Liver (tissue), 9 donors: ENCODE results near the gene ZBTB17. TPM values are rescaled to one million over a fixed set of nuclear protein-coding genes. Genes with fewer than 3 reads are reported as not detected.

Source experiments
- DNase-seq: peaks from one replicate; pipeline ENCODE4 v3.0.0-alpha.2; 2017; ENCODE audit warnings: low spot score
- H3K27ac ChIP-seq, 2 donors: one replicate each; pipeline ENCODE4 v1.7.0; 2013; ENCODE audit warnings: inconsistent platforms in 2 of 2, low read length in 2 of 2, control low read depth in 1 of 2, low read depth in 1 of 2, mild to moderate bottlenecking in 1 of 2
- H3K27me3 ChIP-seq, 4 donors: one replicate each; pipeline versions ENCODE4 v1.6.1 to v1.7.0; 2013; ENCODE audit warnings: low read length in 3 of 4, inconsistent platforms in 1 of 4, mild to moderate bottlenecking in 1 of 4, moderate library complexity in 1 of 4; ENCODE audit not compliant: control insufficient read depth in 4 of 4, insufficient read depth in 4 of 4
- H3K36me3 ChIP-seq, 4 donors: one replicate each; pipeline versions ENCODE4 v1.6.1 to v1.7.0; 2013; ENCODE audit warnings: low read length in 3 of 4, mild to moderate bottlenecking in 3 of 4, low read depth in 1 of 4, moderate library complexity in 1 of 4; ENCODE audit not compliant: control insufficient read depth in 4 of 4, insufficient read depth in 3 of 4
- H3K4me1 ChIP-seq, 4 donors: one replicate each; pipeline versions ENCODE4 v1.6.1 to v1.7.0; 2013; ENCODE audit warnings: low read length in 3 of 4, mild to moderate bottlenecking in 3 of 4, moderate library complexity in 1 of 4; ENCODE audit not compliant: control insufficient read depth in 4 of 4, insufficient read depth in 4 of 4
- H3K4me3 ChIP-seq, 3 donors: one replicate each; pipeline versions ENCODE4 v1.6.1 to v1.7.0; 2013; ENCODE audit warnings: low read length in 3 of 3, control low read depth in 1 of 3, low read depth in 1 of 3, mild to moderate bottlenecking in 1 of 3
- H3K9ac ChIP-seq, 2 donors: one replicate each; pipeline ENCODE4 v1.7.0; 2013; ENCODE audit warnings: low read length in 2 of 2, mild to moderate bottlenecking in 2 of 2, moderate library complexity in 2 of 2, control low read depth in 1 of 2, low read depth in 1 of 2
- H3K9me3 ChIP-seq, 4 donors: one replicate each; pipeline versions ENCODE4 v1.6.1 to v1.7.0; 2013; ENCODE audit warnings: low read length in 3 of 4; ENCODE audit not compliant: control insufficient read depth in 4 of 4
- ATF3 ChIP-seq: IDR thresholded peaks from 2 replicates; pipeline ENCODE4 v1.6.1; 2016; ENCODE audit warnings: antibody characterized with exemption
- EGR1 ChIP-seq, 2 donors: IDR thresholded peaks; 2 replicates each; pipeline ENCODE4 v1.6.1; 2016 to 2018; ENCODE audit warnings: antibody characterized with exemption in 2 of 2, low read depth in 2 of 2
- FOXA1 ChIP-seq: IDR thresholded peaks from 2 replicates; pipeline ENCODE4 v1.6.1; 2016; ENCODE audit warnings: antibody characterized with exemption
- GABPA ChIP-seq, 2 donors: IDR thresholded peaks in 1 of 2; conservative IDR thresholded peaks in 1 of 2; 2 replicates each; pipeline ENCODE4 v1.6.1; 2016; ENCODE audit warnings: antibody characterized with exemption in 2 of 2, mild to moderate bottlenecking in 1 of 2, moderate library complexity in 1 of 2
- HNF4G ChIP-seq: IDR thresholded peaks from 2 replicates; pipeline ENCODE4 v1.6.1; 2016; ENCODE audit warnings: antibody characterized with exemption
- MAX ChIP-seq: IDR thresholded peaks from 2 replicates; pipeline ENCODE4 v1.6.1; 2016; ENCODE audit warnings: antibody characterized with exemption
- NR2F2 ChIP-seq: IDR thresholded peaks from 2 replicates; pipeline ENCODE4 v1.6.1; 2016; ENCODE audit warnings: antibody characterized with exemption
- RAD21 ChIP-seq, 2 donors: IDR thresholded peaks; 2 replicates each; pipeline ENCODE4 v1.6.1; 2016; ENCODE audit warnings: antibody characterized with exemption in 2 of 2, mild to moderate bottlenecking in 2 of 2
- REST ChIP-seq: IDR thresholded peaks from 2 replicates; pipeline ENCODE4 v1.6.1; 2016; ENCODE audit warnings: antibody characterized with exemption, mild to moderate bottlenecking
- RXRA ChIP-seq, 2 donors: IDR thresholded peaks; 2 replicates each; pipeline ENCODE4 v1.6.1; 2017 to 2018; ENCODE audit warnings: antibody characterized with exemption in 2 of 2, mild to moderate bottlenecking in 1 of 2
- SP1 ChIP-seq: IDR thresholded peaks from 2 replicates; pipeline ENCODE4 v1.6.1; 2018; ENCODE audit warnings: antibody characterized with exemption, mild to moderate bottlenecking
- TAF1 ChIP-seq: conservative IDR thresholded peaks from 2 replicates; pipeline ENCODE4 v1.6.1; 2016; ENCODE audit warnings: antibody characterized with exemption, mild to moderate bottlenecking
- YY1 ChIP-seq: IDR thresholded peaks from 2 replicates; pipeline ENCODE4 v1.6.1; 2016; ENCODE audit warnings: antibody characterized with exemption, mild to moderate bottlenecking
- ZBTB33 ChIP-seq: IDR thresholded peaks from 2 replicates; pipeline ENCODE4 v1.6.1; 2016; ENCODE audit warnings: antibody characterized with exemption
- WGBS: extraction: QIAGEN DNeasy Blood & Tissue Kit; methylation state at CpG from one replicate; pipeline ENCODE4 v1.1.7; 2013; 5-methylcytosine and 5-hydroxymethylcytosine counted together
- polyA plus RNA-seq, 2 donors: library from polyadenylated mRNA; stranded (reverse) in 1 of 2; unstranded in 1 of 2; fragments of 200-250 nt in 1 of 2; fragments of >200 nt in 1 of 2; fragmentation: Nextera tagmentation in 1 of 2; extraction: Ambion mirVana in 1 of 2; gene quantifications; one replicate each; pipeline versions ENCODE4 v1.2.1 to v1.2.3, GENCODE V29; 2013 to 2015
- total RNA-seq, 2 donors: library from RNA; depleted of rRNA; stranded (reverse); fragments of >200 nt; gene quantifications; one replicate each; pipeline ENCODE4 v1.2.3, GENCODE V29; 2014
- donor health status: healthy.
- donor health status: healthy.
- donor health status: healthy.
- donor health status: healthy.
- donor health status: healthy.

Gene ZBTB17
- total and polyA plus RNA-seq, 4 donors, result 8.9 to 15.1 (median 9.9) TPM

- Histone ChIP-seq H3K36me3 (peaks cover 24 to 82% (median 50%) of the 10 kb centered on the region in 4 donors), H3K27me3 (no peaks in the 10 kb centered on the region), H3K4me3 (no peak overlapping the region), H3K4me1 (peaks cover 0 to 17% (median 6%) of the 10 kb centered on the region in 4 donors), H3K9me3 (no peaks in the 10 kb centered on the region), H3K27ac (no peak overlapping the region), H3K9ac (no peak overlapping the region)
- TF ChIP-seq EGR1 (IDR thresholded peaks at IDR 0.05; ENCODE audit: low read depth in 2 of 2) (no peak), YY1 (no peak), REST (no peak), RAD21 (IDR thresholded peaks at IDR 0.05) (no peak), ATF3 (no peak), FOXA1 (no peak), GABPA (IDR thresholded peaks at IDR 0.05 in 1 of 2, conservative IDR thresholded peaks at IDR 0.05 in 1 of 2) (no peak), RXRA (IDR thresholded peaks at IDR 0.05) (no peak), TAF1 (no peak), SP1 (no peak), NR2F2 (no peak)
- WGBS, result 94% methylated on average over 29 of the region's 29 CpGs
- no peak for DNase-seq
Measured at GRCh38 chr1:15935056-15935950, 40.6 kb downstream of the ZBTB17 start.

GRCh38 chr1:15934211-15935055 lies 41.5 kb downstream of the ZBTB17 start:
- H3K36me3 ChIP-seq, result peaks cover 26 to 90% (median 56%) of the 10 kb centered on the region in 4 donors
- no peak overlapping the region for H3K4me3 ChIP-seq
- H3K4me1 ChIP-seq, result peaks cover 0 to 13% (median 6%) of the 10 kb centered on the region in 4 donors
- 94% methylated on average over 42 of the region's 42 CpGs for WGBS
- H3K27me3 ChIP-seq, result no peaks in the 10 kb centered on the region
- no peaks in the 10 kb centered on the region for H3K9me3 ChIP-seq
- no peak for DNase-seq
- no peak overlapping the region for H3K27ac ChIP-seq
- H3K9ac ChIP-seq, result no peak overlapping the region
- no peak for TF ChIP-seq YY1
- no peak for TF ChIP-seq ZBTB33
- TF ChIP-seq NR2F2, result no peak
- no peak for TF ChIP-seq MAX
- TF ChIP-seq EGR1 (IDR thresholded peaks at IDR 0.05; ENCODE audit: low read depth in 2 of 2), result no peak
- no peak for TF ChIP-seq HNF4G
- no peak for TF ChIP-seq RAD21 (IDR thresholded peaks at IDR 0.05)
- no peak for TF ChIP-seq RXRA (IDR thresholded peaks at IDR 0.05)
